NCI-H2196 (cell line): ENCODE results near the gene PCSK4.
"Not testable (repeated sequence)": the region's sequence is repeated elsewhere in the genome, so short reads cannot be mapped to it uniquely, and the experiment has no call there.

Experiments
- DNase-seq: peaks from one replicate; lab custom pipeline; 2025; ENCODE audit not compliant: unreplicated experiment; lab: John Stamatoyannopoulos, UW

PCSK4 gene

DNA sequence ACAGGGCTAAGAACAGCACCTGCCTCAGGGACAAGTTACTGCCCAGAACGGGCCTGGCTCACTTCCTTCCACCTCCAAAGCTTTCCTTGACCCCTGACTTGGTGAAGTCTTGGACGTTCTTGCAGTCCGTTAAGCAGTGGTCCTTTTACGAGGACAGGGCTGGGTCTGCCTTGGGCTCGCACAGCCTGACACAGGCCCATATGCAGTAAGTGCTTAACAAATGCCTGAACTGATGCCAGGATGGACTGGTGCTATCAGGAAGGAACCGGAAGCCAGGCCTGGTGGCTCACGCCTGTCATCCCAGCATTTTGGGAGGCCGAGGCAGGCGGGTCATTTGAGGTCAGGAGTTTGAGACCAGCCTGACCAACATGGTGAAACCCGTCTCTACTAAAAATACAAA lies 31.9 kb upstream of the PCSK4 start:
- no peak for DNase-seq

- no peak for DNase-seq
Observed at GRCh38 chr19:1521636-1522035, 31.5 kb upstream of the PCSK4 start.

GRCh38 chr19:1520203-1520780 lies 30.1 kb upstream of the PCSK4 start:
- no peak for DNase-seq

DNA sequence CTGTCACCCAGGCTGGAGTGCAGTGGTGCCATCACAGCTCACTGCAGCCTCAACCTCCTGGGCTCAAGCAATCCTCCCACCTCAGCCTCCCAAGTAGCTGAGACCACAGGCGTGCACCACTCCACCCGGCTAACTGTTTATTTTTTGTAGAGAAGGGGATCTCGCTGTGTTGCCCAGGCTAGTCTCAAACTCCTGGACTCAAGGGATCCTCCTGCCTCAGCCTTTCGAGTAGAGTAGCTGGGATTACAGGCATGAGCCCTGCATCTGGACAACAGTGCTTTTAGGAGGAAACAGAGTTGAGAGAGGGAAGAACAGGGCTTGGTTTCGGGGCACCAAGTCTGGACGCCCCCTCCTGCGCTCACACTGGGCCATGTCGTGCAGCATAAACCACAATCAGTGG lies 29.7 kb upstream of the PCSK4 start:
- DNase-seq = not testable (repeated sequence)

- no peak for DNase-seq
Observed at GRCh38 chr19:1518471-1518870, 28.3 kb upstream of the PCSK4 start.

DNA sequence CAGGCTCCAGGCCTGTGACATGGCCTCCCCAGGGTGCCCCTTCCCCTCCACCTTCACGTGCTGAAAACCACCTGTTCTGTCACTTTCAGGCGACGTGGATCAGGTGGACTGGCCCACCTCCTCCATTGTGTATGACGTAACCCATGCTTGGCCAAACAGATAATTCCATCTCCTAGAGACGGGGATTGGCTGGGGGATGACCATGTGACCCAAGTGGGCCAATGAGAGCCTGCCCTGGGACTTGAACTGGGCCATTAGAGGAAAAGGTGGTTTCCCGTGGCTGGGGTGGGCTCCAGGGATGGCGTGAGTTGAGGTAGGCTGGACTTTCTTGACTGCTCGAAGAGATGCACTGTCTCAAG lies 26.2 kb upstream of the PCSK4 start:
- no peak for DNase-seq

DNA sequence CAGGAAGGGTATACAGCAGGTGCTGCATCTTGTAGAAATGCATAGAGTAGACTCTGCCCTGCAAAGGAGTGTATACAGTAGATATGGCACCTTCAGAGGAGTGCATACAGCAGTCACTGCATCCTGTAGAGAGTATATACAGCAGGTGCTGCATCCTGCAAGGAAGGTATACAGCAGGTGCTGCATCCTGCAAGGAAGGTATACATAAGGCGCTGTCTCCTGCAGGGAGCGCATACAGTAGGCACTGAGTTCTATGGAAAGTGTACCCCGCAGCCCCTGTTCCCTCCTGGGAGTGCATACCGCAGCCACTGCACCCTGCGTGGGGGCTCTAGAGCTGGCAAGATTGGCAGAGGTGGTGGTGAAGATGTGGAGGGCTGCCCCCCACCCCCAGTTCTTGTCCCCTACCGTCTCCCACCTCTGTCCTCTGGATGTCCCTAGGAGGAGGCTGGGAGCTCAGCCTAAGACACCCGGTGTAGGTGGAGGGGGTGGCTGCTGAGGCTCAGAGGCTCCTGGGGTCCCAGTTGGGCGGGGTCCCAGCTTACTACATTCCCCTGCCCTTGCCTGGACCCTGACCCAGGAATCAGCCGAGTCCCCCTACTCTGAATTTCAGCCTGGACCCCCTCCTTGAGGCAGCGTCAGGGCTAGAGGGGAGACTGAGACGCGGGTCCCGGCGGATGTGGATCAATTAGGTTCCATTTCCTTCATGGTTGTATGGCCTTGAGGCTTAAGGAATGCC lies 25.0 kb upstream of the PCSK4 start:
- no peak for DNase-seq

DNA sequence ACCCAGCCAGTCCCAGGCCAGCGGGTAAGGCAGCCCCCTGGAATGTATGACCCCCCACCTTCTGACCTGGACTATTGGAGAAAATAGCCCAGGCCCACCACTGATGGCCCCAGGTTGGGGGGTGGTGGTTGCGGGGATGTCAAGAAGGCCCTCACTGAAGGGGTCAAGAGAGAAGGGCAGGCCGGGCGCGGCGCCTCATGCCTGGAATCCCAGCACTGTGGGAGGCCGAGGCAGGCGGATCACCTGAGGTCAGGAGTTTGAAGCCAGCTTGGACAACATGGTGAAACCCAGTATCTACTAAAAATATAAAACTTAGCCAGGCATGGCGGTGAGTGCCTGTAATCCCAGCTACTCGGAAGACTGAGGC lies 24.1 kb upstream of the PCSK4 start:
- no peak for DNase-seq

DNA sequence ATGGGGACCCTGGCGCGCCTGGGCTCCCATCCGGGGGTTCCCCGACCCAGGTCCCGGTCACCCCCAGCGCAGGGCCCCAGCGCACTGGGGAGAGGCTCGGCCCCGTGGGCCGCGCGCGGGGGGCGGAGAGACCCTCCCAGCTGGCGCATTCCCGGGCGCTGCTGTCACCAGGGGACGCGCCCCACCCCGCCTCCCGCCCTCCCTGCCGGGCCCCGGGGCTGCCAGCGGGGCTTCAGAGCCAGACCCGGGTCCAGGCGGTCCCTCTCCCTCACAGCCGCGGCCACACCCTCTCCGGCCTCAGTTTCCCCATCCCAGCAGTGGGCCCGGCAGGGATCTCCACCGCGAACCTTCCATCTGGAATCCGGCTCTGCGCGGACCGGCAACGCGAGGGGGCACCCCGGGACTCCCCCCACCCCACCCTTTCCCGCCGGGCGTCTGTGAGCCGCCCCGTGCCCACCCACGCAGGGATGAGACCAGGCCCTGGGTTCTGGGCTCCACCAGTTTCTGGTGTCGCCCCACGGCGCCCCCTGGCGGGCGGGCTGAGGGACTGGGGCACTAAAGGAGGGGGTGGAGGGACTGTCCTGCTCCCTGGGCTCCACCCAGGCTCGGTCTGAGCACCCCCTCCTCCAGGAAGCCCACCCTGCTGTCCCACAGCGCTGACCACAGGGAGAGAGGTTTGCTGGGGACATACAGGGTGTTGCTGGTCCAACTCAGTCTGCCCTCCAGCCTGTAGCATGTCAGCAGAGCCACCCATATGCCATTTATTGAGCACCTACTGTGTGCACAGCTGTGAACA lies 23.5 kb upstream of the PCSK4 start:
- peak; percentile 63 for DNase-seq

DNA sequence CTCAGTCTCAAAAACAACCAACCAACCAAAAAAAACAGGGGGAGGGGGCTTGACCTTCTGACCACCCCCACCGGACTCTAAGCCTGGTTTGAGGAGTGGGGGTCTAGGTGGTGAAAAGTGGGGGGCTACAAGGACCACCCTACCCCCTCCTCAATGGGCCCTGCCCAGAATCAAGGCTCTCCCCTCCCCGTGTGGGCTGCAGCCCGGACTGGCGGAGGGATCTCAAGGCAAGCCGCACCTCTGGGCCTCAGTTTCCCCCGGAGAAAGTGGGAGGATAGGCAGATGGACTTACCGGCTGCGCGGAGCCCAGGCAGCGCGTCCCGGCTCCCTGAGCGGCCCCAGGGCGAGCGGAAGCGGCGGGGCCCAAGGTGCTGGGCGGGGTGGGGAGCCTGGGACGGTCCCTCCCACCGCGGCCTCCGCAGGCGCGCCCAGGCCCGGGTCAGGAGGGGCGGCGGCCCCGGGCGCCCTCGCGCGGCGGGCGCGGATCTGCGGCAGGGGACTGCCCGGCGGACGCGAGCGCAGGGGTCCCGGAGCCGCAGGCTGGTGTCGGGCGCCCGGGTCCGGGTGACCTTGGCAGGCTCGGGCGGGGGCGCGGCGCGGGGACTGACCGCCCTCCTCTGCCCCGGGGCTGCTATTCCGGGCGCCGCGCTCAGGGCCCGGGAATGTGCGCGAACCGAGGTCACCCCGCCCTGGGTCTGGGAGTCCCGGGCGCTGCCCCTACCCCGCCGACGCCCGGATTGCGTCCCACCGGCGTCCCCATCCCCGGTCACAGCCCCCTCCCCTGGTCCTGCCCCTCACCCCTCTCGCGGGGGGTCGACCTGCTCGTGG lies 22.7 kb upstream of the PCSK4 start, which contains the start of gene ADAMTSL5:
TSS of gene ADAMTSL5 (minus strand) at position 349 of the 828 bp plus-strand sequence. CDS start 2,076 bp downstream, outside the sequence.
- DNase-seq = peak; percentile 74

DNA sequence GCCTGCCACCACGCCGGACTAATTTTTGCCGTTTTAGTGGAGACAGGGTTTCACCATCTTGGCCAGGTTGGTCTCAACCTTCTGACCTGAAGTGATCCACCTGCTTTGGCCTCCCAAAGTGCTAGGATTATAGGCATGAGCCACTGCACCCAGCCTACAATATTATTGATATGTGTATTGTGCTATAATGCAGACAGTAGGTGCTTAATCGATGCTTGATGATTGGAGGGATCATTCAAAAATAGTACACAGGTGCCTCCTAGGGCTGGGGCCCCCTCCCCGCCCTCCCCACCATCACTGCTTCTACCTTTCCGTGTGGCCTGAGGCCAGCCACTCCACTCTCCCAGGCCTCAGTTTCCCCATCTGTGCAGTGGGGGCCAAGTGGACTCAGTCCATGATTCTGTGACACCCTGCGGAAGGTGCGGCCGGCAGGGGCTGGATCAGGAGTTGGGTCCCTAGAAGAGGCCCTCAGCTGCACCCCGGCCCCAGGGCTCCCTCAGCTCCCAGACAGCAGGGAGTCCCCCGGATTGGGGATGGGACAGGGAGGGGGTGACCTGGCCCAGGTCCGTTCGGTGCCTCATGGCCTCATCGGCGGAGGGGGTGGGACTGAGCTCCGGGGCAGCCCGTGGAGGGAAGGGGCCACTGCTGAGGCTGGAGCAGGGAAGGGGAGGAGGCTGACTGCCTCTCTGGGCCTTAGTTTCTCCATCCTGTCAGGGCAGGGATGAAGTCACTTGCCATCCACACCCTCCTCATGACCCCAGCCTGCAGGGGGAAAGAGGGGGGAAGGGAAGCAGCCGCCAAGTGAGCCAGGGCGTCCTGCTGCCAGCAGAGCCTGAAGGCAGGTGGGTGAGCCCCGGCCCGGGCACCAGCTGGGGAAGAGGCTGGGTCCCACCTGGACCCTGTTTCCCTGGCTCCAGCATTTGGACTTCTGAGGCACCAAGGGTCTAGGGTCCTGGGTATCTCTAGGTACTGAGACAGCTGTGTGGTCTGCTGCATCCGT lies 21.5 kb upstream of the PCSK4 start:
- no peak for DNase-seq

- no peak for DNase-seq
Observed at GRCh38 chr19:1510807-1511206, 20.7 kb upstream of the PCSK4 start.

- no peak for DNase-seq
Observed at GRCh38 chr19:1510442-1510806, 20.3 kb upstream of the PCSK4 start.

DNA sequence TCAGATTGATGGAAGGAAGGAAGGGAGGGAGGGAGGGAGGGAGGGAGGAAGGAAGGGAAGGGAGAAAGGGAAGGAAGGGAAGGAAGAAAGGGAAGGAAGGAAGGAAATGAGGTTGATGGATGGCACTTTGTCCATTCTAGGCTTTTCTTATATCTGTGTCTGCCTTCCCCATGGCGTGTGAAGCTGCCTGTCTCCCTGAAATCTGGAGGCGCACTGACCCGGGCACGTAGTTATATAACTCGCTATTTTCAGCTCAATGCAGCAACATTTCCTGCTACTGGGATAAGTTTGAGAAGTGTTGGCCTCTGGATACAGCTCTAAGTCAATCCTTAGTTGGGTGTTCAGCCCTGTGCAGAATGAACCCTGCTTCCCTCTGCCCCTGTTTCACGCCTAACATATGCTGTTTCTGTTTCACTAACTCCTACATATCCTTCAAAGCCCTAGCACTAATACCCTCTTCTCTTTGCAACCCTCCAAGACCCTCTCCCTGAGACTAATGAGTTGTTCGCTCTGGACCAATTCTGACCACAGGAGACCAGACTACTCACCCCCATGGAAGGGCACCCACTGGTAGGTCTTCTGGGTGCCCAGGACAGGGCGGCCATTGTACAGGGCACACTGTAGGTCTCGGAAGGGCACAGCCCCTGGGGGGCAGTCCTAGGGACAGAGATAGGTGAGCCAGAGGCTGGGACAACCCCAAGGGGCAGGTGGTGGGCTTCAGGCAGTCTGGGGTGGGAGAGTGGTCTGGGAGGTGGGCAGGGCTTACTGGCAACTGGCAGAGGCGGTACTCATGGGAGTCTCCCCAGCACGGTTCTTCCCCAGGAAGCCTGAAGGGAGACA lies 19.7 kb upstream of the PCSK4 start:
- no peak for DNase-seq

GRCh38 chr19:1508507-1508856 lies 18.3 kb upstream of the PCSK4 start:
- DNase-seq = no peak

DNA sequence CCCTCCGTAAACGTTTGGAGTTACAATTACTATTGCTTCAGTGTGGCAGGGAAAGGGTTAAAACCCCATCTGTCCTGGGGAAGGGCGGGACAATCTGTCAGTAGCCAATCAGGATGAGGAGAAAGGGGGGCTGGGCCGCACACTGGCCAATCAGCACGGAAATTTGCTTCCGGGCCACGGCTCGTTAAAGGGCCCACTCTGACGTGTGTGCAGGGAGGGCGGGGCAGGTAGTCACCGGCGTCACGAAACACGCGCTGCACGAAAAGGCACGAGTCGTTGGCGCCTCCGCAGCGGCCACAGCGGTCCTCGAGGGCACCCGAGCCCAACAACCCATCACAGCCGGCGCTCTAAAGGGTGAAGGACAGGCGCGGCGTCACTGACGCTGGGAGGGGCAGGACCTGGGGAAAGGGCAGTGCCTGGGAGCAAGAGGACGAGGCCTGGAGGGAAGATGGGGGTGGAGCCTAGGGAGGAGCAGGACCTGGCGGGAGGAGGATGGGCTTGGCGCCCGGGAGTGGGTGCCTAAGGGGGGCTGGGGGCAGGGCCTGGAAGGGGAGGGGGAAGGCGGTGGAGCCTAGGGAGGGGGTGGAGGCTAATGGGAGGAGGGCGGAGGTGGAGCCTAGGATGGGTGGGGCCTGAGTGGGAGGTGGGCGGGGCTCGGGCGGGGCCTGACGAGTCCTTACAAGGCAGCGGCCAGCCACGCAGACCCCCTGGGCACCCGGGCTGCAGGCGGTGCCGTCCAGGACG lies 17.8 kb upstream of the PCSK4 start:
- peak; percentile 99 for DNase-seq

DNA sequence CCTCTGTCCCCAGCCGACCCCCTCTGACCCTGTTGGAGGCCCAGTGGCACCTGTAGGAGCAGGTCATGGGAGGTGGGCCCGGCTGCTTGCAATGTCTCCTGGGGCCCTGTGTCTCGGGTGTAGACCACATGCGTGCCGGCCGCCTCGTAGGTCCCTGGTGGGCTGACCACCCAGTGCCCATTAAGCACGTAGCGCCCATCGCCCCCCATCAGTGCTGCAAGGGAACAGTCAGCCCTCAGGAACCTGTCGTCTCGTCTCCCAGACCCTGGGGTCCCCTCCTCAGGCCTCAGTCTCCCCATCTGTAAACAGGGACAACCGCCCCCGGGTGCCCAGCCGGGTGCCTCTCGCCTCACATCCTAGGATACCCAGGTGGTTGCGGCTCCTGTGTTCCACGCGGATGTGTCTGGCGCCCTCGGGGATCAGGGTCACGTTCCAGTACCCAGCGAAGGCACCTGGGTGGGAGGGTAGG lies 17.1 kb upstream of the PCSK4 start:
- DNase-seq = no peak
